Measurements from ENCODE around the gene MRTO4. TPM values are rescaled to one million over a fixed set of nuclear protein-coding genes. Genes with fewer than 3 reads are reported as not detected.
"Not testable (repeated sequence)": the region's sequence is repeated elsewhere in the genome, so short reads cannot be mapped to it uniquely, and the experiment has no call there.

MRTO4 gene
- total RNA-seq, 2 donors from 2014 or later, result 20.3 to 24.3 TPM

DNA sequence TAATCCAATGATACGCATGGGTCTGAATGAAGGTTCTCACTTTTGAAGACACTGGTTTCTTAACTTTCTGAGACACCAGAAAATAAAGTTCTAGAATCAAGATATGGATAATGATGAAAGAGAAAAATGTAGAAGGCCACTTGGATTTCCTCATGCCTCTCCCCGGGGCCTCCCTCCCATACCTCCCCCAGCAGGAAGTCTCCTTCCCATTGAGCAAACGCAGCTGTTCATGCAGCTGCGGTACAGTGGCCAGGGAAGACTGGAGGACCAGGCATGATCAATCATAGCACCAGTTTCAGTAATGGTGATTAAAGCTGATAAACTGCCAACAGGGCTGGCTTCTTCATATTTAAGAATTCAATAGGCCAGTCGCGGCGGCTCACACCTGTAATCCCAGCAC lies 30.6 kb upstream of the MRTO4 start:
- no peak for DNase-seq (ENCODE audit: low spot score)
- intact Hi-C loops (cut with DNase I), result no loop called here

DNA sequence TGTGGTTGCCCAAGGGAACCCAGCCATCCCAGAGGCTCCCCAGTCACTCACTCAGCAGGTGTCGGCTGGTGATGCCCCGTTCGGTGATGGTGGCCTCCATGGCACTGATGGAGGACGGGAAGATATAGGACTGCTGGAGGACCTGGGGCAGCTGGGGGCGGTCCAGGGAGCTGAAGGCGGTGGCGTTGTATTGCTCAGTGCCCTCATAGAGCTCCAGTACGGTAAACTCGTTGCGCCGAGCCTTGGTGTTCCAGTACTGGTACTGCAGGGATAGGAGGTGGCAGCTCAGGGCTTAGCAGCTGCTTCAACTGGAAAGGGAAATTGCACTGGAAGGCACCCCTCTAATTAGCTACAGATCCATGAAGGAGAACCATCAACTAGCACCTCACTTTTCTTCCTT lies 29.0 kb upstream of the MRTO4 start:
- intact Hi-C loops (cut with DNase I), result no loop called here

DNA sequence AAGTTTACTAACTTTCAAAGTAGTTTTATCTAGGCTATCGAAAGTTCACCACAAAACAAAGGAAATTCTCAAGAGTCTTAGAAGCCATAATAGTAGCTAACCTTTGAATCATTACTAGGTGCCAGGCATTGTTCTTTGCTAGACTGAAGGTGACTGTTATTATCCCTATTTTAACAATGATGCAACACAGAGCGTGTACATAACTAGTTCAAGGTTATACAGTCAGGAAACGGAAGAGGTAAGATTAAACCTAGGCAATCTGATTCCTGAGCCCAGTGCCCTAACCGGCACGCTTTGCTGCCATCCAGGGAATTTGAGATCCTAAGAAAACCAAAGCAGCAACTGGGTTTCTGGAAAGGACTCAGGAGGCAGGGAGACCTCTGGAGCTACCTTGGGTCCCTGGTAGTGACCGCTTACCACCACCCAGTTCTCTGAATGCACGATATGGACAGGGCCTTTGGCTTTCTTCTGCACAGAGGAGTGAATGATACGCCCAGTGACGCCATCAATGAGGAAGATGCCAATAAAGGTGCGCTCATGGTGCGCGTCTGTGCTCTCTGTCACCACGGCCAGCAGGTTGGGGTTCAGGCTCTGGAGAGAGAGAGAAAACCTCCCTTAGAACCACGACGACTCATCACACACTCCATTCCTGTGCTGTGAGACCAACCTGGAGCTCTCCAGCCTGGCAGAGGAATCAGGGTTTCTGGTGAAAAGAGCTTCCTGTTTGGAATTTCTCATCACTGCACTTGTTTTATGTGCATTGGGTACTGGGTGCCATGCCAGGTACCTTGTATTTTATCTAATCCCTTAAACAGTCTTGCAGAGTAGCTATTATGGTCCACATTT lies 28.4 kb upstream of the MRTO4 start:
- DNase-seq (ENCODE audit: low spot score), result no peak
- intact Hi-C loops (cut with DNase I), result no loop called here

More for the DNA sequence above, 29.0 kb upstream of the MRTO4 start:
- DNase-seq (ENCODE audit: low spot score), result no peak

DNA sequence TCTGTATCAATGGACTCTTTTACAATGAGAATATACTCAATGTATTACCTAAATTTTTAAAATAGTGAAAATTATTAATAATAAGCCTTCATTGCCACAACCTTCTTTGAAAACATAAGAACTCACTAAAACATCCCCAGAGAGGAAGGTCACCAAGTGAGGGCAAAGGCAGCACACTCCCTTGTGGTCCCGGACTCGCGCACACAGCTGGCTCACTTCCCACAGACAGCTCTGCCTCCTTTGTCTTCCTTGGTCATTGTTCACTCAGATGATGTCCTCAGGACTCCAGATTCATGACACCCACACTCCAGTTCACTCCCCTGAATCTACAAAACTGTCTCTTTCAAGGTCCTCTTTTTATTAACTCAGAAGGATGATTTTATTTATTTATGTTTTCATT lies 22.4 kb upstream of the MRTO4 start:
- intact Hi-C loops (cut with DNase I), result no loop called here
- peak; percentile 24 for DNase-seq (ENCODE audit: low spot score)

DNA sequence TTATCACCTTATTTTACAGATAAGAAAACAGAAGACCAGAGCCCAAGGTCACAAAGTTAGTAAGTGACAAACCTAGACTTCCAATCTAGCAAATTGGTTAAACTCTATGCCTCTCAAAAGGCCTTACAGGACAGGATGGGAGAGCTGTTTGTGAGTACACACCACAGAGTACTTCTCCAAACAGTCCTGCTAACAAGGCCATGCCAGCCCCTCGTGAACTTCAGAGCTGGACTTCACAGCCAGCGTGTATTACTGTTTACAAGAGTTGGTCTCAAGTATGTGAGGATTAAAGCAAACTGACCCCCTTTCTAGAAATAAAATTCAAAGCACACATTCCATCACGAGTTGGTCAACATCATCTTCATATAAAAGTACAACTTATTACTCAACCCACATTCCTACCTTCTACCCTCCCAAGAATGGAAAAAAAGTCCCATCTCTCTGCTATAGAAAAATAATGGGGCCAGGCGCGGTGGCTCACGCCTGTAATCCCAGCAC lies 21.7 kb upstream of the MRTO4 start:
- intact Hi-C loops (cut with DNase I), result no loop called here
- DNase-seq (ENCODE audit: low spot score), result peak; percentile 18

DNA sequence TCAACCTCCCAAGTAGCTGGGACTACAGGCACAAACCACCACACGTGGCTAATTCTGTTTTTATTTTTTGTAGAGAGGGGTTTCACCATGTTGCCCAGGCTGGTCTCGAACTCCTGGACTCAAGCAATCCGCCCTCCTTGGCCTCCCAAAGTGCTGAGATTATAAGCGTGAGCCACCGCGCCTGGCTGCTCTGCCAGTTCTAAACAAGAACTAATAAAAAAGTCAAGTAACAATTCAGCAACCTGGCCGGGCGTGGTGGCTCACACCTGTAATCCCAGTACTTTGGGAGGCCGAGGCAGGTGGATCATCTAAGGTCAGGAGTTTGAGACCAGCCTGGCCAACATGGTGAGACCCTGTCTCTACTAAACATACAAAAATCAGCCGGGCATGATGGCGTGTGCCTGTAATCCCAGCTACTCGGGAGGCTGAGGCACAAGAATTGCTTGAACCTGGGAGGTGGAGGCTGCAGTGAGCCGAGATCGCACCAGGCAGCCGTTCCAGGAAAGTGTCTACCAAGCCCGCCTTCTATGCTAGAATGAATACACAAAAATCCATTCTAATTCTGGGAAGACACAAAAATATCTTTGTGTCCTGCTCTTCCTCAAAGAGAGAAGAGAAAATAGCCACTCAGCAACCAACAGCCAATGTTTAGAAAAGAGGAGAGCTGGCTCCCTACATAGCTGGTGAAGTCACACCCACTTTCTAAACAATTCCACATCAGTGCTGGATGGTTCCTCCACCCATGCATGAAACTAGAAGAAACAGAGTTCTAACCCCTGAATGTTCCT lies 19.7 kb upstream of the MRTO4 start:
- DNase-seq (ENCODE audit: low spot score), result peak; percentile 50
- intact Hi-C loops (cut with DNase I), result not testable (repeated sequence)

DNA sequence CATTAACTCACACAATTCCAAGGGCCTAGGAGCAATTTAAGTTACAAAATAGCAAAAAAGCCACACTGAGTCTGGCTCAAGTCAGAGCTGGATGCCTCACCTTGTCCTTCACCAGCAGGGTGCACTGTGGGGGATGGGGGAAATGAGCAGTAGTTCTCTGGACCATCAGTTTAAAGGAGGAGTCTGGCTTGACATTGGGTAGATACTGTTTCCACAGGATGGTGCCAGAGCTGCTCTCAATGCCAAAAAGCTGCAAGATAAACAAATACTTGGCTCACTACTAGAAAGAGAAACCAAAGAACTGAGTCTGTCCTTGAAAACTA lies 19.1 kb upstream of the MRTO4 start:
- peak; percentile 31 for DNase-seq (ENCODE audit: low spot score)
- intact Hi-C loops (cut with DNase I), result no loop called here

DNA sequence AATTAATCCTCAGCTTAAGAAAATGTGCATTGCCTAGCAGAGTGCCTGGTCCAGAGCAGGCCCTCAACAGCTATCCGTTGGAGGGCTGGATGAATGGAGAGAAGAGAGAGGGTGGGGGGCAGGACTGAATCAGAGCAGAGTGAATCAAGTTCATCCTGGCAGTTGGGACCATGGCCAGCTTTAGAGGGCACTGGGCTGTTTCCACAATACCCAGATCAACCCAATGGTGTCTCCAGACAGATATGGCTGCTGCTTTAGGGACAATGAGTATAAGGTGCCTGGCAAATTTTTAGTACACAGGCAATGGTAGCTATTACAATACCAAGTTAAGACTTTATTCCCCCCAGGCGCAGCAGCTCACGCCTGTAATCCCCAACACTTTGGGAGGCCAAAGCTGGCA lies 17.4 kb upstream of the MRTO4 start:
- intact Hi-C loops (cut with DNase I), result no loop called here
- peak; percentile 46 for DNase-seq (ENCODE audit: low spot score)

DNA sequence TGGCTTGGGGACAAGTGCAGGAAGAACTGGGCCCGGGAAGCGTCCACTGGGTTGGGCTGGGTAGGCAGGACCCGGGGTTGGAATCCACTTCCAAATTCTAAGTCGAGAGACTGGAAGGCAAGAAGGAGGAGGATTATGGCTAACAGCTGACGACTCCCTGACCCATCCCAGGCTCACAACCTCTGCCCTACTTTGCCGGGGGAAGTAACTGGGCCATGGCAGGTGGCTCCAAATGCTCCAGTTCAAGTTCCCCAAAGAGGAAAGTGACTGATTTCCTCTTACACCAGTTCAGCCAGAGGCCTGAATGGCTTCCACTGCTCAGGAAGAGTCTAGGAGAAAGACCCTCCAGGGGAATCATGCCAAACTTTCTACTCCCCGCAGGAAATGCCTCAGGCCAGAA lies 11.7 kb upstream of the MRTO4 start:
- peak; percentile 20 for DNase-seq (ENCODE audit: low spot score)
- intact Hi-C loops (cut with DNase I), result no loop called here

DNA sequence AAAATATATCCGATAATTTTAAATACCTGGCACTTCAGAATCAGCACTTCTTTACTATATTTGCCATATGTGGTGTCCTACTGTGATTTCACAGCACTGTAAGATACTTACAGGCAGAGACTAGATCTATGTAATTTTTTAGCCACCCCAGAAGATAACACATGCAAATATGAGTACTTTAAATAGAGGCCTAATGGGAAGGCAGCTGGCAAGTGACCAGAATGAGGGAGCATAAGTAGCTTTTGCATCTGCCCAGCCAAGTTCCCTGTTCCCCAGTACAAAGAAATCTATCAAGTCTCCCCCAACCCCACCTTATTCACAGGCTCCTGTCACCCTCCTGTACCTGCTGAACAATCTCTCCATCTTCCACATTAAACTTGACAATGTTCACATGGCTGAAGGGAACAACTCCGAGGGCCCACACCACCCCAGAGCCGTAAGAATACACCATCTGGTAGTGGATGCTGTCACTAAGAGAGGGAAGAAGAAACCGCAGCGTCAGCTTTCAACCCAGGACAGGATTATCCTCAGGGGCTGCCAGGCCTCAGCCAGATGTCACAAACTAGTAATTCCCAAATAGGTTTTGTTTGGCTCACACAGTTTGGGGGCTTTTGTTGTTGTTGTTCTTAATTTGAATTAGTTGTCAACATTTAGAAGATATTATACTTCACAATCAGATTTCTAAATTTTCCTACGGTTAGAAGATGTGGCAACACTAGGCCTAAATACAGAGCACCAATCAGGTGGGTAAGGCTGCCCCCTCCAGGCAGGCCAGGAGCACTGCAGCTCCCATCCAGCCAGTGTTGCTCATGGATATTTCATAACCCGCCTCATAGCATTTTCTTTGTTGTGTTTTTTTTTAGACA lies 10.7 kb upstream of the MRTO4 start:
- intact Hi-C loops (cut with DNase I), result no loop called here
- DNase-seq (ENCODE audit: low spot score), result peak; percentile 86

DNA sequence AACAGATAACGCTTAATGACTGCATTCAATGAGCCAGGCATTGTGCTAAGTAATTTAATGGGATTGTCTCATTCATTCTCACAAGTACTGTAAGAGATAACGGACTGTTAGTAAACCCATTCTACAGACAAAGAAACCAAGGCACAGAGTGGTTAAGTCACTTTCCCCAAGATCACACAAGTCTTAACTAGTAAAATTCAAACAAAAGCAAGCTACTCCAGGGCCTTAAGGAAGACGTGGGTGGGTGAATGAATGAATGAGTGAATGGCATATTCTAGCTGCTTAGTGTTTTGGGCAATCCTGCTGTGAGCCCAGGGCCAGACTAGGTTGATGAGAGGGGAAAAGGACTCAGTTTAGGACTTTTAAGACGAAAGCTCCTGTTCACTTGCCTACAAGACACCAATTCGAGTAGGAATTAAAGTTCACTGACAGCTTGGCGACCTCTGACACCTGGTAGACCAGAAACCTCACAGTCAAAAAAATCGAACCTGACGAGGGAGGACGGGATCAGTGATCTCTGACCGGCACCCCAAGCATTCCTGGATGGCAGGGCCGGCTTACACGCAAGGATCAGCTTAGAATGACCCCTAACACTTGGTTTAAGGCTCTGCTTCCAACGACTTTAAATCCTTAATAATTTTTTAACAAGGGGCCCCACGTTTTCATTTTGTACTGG lies 838 bp upstream of the MRTO4 start:
- DNase-seq (ENCODE audit: low spot score), result no peak
- intact Hi-C loops (cut with DNase I), result loop anchor here in 1 of 2 donors (10.0 kb wide), 1 partner anchor 404 kb away; no protein-coding TSS in a partner anchor

DNA sequence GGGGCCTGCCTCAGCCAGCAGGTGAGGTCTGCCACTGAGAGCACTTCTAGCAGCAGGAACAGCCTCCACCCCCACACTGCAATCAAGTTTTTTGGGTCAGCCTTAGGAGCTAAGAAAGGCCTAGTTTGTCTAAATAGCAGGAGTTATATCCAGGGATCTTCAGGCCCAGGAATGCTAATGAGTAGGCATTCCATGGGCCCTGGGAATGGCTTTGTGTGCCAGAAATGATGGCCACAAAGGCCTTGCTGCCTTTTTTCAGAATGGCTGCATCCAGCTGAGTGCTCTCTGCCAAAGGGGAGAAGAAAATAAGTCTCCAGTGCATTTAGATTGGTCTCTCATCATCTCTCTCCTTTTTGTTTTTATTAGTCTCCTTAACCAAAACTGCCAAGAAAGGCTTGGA lies 2.8 kb downstream of the MRTO4 start:
- intact Hi-C loops (cut with DNase I), result loop anchor here in 1 of 2 donors (10.0 kb wide), 1 partner anchor 400 kb away; no protein-coding TSS in a partner anchor
- no peak for DNase-seq (ENCODE audit: low spot score)

DNA sequence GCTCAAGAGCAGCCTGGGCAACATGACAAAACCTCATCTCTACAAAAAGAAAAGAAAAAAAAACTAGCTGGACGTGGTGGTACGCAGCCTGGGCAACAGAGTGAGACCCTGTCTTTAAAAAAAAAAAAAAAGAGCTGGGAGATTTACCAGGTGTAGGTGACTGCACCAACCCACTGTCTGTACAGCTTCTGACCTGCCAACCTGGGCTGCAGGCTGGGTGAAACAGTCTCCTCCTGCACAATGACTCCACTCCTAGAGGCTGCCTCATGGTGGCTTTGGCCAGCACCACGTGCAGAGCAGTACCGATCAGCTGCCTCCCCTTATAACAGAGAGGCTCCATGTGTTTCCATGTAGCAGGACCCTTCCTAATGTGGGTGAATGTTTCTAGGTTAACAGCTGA lies 3.7 kb downstream of the MRTO4 start:
- no peak for DNase-seq (ENCODE audit: low spot score)
- intact Hi-C loops (cut with DNase I), result loop anchor here in 1 of 2 donors (10.0 kb wide), 1 partner anchor 400 kb away; no protein-coding TSS in a partner anchor

DNA sequence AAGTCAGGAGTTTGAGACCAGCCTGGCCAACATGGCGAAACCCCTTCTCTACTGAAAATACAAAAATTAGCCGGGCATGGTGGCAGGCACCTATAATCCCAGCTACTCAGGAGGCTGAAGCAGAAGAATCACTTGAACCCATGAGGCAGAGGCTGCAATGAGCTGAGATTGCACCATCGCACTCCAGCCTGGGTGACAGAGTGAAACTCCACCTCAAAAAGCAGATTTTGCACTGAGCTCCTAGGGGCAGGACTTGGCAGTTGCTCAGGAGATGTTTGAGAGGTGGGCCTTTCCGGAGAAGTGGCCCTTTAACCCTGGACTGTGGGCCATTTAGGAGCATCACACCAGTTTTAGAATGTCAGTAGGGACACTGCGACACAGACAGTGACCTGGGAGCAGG lies 4.7 kb downstream of the MRTO4 start:
- not testable (repeated sequence) for DNase-seq (ENCODE audit: low spot score)
- intact Hi-C loops (cut with DNase I), result loop anchor here in 1 of 2 donors (10.0 kb wide), 1 partner anchor 398 kb away; no protein-coding TSS in a partner anchor

DNA sequence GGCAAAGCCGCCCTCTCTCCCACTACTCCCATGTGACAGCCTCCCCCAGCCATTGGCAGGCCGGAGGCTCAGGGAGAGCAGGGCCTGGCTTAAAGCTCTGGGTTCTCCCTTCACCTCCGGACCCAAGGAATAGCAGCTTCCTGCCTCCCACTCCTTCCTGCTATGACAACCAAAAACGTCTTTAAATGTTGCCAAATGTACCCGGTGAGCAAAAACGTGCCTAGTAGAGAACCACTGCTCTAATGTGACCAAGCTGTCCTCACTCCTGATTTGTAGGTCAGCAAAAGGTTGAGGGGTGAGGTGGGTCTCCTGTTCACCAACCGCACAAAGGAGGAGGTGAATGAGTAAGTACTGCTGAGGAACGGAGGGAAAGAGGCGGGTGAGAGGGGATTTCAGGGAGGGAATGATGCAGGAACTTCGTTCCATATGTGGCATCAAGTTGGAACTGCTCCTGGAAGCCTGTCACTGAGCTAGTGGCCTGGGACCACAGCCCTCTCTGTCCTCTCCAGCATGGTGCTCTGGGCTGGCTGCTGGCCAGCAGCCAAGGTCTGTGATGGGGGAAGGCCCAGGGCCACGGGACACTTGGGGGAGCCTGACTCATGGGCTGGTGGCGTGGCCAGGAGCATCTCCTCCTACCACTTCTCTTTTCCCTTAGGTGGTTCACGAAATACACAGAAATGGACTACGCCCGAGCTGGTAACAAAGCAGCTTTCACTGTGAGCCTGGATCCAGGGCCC lies 5.7 kb downstream of the MRTO4 start:
- intact Hi-C loops (cut with DNase I), result loop anchor here in 1 of 2 donors (10.0 kb wide), 1 partner anchor 397 kb away; no protein-coding TSS in a partner anchor
- DNase-seq (ENCODE audit: low spot score), result no peak

DNA sequence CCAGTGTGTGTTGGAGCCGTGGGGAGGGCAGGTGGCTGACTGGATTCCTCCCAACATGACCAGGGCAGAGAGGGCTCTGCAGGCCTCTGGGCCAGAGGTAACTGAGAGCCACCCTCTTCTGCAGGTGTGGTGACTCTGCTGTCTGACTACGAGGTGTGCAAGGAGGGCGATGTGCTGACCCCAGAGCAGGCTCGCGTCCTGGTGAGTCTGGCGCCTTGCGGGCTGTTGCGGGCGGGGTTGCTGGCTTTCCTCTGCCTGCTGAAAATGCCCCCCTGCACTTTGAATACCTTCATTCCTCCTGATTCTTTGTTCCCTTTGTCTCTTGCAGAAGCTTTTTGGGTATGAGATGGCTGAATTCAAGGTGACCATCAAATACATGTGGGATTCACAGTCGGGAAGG lies 6.7 kb downstream of the MRTO4 start:
- no peak for DNase-seq (ENCODE audit: low spot score)
- intact Hi-C loops (cut with DNase I), result loop anchor here in 1 of 2 donors (10.0 kb wide), 1 partner anchor 396 kb away; no protein-coding TSS in a partner anchor

DNA sequence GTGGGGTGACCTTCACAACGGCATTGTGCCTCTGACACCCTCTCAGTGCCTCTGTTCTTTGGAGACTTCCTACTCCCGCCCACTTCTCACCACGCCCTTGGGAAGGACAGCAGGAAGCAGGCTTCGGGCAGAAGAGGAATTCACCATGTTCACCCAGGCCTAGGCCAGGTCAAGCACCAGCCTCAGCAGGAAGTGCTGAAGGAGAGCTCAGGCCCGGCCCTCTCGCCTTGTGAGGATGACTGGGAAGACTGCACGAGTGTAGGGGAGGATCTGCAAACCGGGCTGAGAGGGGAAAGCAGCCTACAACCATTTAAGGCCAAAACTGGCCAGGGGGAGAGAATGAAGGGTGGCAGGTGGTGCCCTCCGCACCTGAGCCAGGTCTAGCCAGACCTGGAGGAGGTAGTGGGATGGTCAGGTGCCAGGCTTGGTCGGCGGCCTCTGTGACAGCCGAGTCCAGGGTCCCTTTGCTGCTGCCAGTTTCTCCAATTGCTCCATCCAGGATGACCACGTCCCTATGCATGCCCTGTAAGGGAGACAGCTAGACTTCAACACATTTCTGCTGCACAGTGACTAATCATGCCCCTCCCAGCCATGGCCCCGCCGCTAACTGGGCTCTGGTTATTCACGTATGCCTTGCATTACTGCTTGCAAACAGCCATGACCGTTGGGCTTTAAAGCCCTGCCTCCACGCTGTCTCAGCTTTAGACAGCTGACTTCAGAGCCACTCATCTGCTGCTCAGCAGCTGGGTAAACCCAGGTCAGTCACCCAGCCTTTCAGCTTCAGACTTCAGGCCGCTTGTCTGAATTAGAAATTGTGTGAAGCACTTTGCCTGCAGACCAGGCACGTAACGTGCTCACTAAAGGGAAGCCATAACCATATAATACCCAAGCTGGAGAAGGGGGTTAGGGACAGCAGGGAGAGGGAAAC lies 8.9 kb downstream of the MRTO4 start:
- intact Hi-C loops (cut with DNase I), result no loop called here
- DNase-seq (ENCODE audit: low spot score), result no peak

Data from posterior vena cava (tissue), 2 donors.